ENCODE measurements around the gene FLT4. TPM values are rescaled to one million over a fixed set of nuclear protein-coding genes. Genes with fewer than 3 reads are reported as not detected.

FLT4 gene
- polyA plus RNA-seq, 3 donors: not detected

DNA sequence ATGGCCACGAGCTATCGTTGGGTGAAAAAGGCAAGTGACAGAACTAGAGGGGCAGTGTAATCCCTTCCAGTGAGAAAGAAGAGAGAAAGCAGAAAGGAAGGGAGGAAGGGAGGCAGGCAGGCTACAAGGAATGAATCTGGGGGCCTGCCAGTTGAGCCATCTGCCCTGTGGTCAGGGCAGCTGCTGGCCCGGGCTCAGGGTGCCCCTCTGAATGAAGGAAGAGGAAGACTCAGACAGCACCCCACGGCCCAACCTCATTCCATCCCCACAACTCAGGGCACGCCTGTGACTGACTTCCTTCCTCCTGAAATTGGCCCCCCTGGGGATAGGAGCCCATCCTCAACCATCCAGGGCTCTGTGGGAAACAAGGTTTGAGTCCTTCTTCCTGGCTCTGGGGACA is 20.3 kb upstream of the FLT4 start:
- Mint-ChIP-seq H3K27ac (peak overlapping the region in 2 of 7 donors; percentile 10 to 41), H3K36me3 (no peaks in the 10 kb centered on the region), H3K9me3 (peaks cover 0 to 10% (median 0%) of the 10 kb centered on the region in 7 donors), H3K4me3 (no peak overlapping the region), H3K27me3 (ENCODE audit: low read depth in 3 of 3) (peaks cover 22 to 32% (median 29%) of the 10 kb centered on the region in 3 donors), H3K4me1 (peaks cover 12% of the 10 kb centered on the region)
- TF ChIP-seq, protein P1, sequence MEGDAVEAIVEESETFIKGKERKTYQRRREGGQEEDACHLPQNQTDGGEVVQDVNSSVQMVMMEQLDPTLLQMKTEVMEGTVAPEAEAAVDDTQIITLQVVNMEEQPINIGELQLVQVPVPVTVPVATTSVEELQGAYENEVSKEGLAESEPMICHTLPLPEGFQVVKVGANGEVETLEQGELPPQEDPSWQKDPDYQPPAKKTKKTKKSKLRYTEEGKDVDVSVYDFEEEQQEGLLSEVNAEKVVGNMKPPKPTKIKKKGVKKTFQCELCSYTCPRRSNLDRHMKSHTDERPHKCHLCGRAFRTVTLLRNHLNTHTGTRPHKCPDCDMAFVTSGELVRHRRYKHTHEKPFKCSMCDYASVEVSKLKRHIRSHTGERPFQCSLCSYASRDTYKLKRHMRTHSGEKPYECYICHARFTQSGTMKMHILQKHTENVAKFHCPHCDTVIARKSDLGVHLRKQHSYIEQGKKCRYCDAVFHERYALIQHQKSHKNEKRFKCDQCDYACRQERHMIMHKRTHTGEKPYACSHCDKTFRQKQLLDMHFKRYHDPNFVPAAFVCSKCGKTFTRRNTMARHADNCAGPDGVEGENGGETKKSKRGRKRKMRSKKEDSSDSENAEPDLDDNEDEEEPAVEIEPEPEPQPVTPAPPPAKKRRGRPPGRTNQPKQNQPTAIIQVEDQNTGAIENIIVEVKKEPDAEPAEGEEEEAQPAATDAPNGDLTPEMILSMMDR (IDR thresholded peaks at IDR 0.05): no peak
- Histone ChIP-seq H3K27me3 (ENCODE audit: control insufficient read depth in 2 of 2, insufficient read depth in 2 of 2, low read length in 2 of 2) (peaks cover 6 to 14% of the 10 kb centered on the region in 2 donors), H3K27ac (ENCODE audit: low read depth in 1 of 2, low read length in 2 of 2) (no peak overlapping the region), H3K4me2 (replicated peaks; ENCODE audit: extremely low read depth, low read length, poor library complexity, severe bottlenecking) (no peak overlapping the region), H3K9ac (ENCODE audit: insufficient read depth, low read length, poor library complexity, severe bottlenecking) (no peak overlapping the region), H4K20me1 (ENCODE audit: insufficient read depth, low read length) (no peaks in the 10 kb centered on the region), H3K79me2 (ENCODE audit: insufficient read depth, low read length) (no peaks in the 10 kb centered on the region), H3K9me3 (replicated peaks in 1 of 2; ENCODE audit: control insufficient read depth in 1 of 2, insufficient read depth in 1 of 2, low read length in 2 of 2) (no peaks in the 10 kb centered on the region), H3K36me3 (replicated peaks in 1 of 2; ENCODE audit: control insufficient read depth in 1 of 2, insufficient read depth in 2 of 2, low read length in 2 of 2) (no peaks in the 10 kb centered on the region), H3K4me3 (replicated peaks in 1 of 3; ENCODE audit: low read depth in 2 of 3, low read length in 3 of 3) (no peak overlapping the region), H2AFZ (ENCODE audit: insufficient read depth, low read depth, low read length, poor library complexity, severe bottlenecking) (no peak overlapping the region), H3K4me1 (ENCODE audit: control insufficient read depth in 1 of 2, insufficient read depth in 2 of 2, low read length in 2 of 2) (no peaks in the 10 kb centered on the region)
- WGBS (ENCODE audit: insufficient coverage): 32% methylated on average over 4 of the region's 5 CpGs
- no peak for DNase-seq
- intact Hi-C loops (cut with micrococcal nuclease): no loop called here

DNA sequence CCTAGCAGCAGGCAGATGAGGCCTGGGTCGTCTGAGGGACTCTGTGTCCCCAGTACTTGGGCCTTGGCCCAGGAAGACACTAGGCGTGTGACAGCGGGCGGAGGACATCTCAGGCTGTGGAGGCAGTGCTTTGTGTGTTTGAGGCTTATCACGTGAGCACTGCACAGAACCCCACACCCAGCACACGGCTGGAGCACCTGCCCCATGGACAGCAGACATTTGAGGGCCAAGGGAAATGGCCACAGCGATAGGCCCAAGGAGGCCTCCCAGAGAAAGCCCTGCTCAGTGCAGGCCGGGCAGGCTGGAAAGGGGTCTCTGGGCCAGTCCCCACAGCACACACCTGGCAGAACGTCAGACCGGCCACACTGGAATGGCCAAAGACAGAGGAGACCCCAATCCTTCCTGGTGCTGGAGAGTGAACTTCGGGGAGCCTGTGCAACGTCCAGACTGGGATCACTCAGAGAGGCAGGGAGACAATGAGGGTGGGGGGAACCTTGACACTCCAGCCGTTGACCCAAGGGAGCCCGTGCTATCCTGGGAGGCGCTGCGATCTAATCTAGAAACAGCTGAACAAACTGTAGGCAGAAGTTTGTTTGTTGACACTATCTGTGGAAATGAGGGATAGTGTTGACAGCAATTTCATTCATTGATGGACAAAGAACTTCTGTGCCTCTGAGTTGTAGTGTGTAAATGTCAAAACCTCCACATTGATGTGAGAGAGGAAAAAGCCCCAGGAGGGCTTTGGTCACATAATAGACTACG is 19.6 kb upstream of the FLT4 start:
- Histone ChIP-seq H3K36me3 (replicated peaks in 1 of 2; ENCODE audit: control insufficient read depth in 1 of 2, insufficient read depth in 2 of 2, low read length in 2 of 2) (no peaks in the 10 kb centered on the region), H3K27me3 (ENCODE audit: control insufficient read depth in 2 of 2, insufficient read depth in 2 of 2, low read length in 2 of 2) (peaks cover 5 to 9% of the 10 kb centered on the region in 2 donors), H3K9ac (ENCODE audit: insufficient read depth, low read length, poor library complexity, severe bottlenecking) (no peak overlapping the region), H3K79me2 (ENCODE audit: insufficient read depth, low read length) (no peaks in the 10 kb centered on the region), H2AFZ (ENCODE audit: insufficient read depth, low read depth, low read length, poor library complexity, severe bottlenecking) (no peak overlapping the region), H3K4me1 (ENCODE audit: control insufficient read depth in 1 of 2, insufficient read depth in 2 of 2, low read length in 2 of 2) (no peaks in the 10 kb centered on the region), H4K20me1 (ENCODE audit: insufficient read depth, low read length) (no peaks in the 10 kb centered on the region), H3K9me3 (replicated peaks in 1 of 2; ENCODE audit: control insufficient read depth in 1 of 2, insufficient read depth in 1 of 2, low read length in 2 of 2) (no peaks in the 10 kb centered on the region), H3K4me2 (replicated peaks; ENCODE audit: extremely low read depth, low read length, poor library complexity, severe bottlenecking) (no peak overlapping the region), H3K4me3 (replicated peaks in 1 of 3; ENCODE audit: low read depth in 2 of 3, low read length in 3 of 3) (no peak overlapping the region), H3K27ac (ENCODE audit: low read depth in 1 of 2, low read length in 2 of 2) (no peak overlapping the region)
- H3K4me1 Mint-ChIP-seq: peaks cover 12% of the 10 kb centered on the region
- H3K36me3 Mint-ChIP-seq: no peaks in the 10 kb centered on the region
- intact Hi-C loops (cut with micrococcal nuclease): no loop called here
- H3K9me3 Mint-ChIP-seq: peaks cover 0 to 10% (median 0%) of the 10 kb centered on the region in 7 donors
- DNase-seq: no peak
- H3K4me3 Mint-ChIP-seq: no peak overlapping the region
- TF ChIP-seq, protein P1 (IDR thresholded peaks at IDR 0.05): no peak
- H3K27me3 Mint-ChIP-seq (ENCODE audit: low read depth in 3 of 3): peaks cover 15 to 25% (median 23%) of the 10 kb centered on the region in 3 donors
- WGBS (ENCODE audit: insufficient coverage): 95% methylated on average over 16 of the region's 17 CpGs
- peak overlapping the region in 2 of 7 donors; percentile 10 to 41 for H3K27ac Mint-ChIP-seq

Data from CD14-positive monocyte (primary cell).